Activated T-helper 2 cell treated with anti-CD3 and anti-CD28 coated beads, Interferon-gamma antibody, Interleukin-2, Interleukin-4, amounts not matched to agents 10 μg/mL and 5 μg/mL and 100 μg/mL, durations not matched to agents 14 hours and 24 hours and 36 hours (primary cell): Measurements from ENCODE around the gene TTLL10. TPM values are rescaled to one million over a fixed set of nuclear protein-coding genes. Genes with fewer than 3 reads are reported as not detected.

Source experiments
- DNase-seq: peaks from one replicate; pipeline ENCODE4 v3.0.0; 2021; ENCODE audit warnings: low spot score
- H3K27ac Mint-ChIP-seq: one replicate; pipeline ENCODE4 v1.8.0; 2021; ENCODE audit warnings: mixed read lengths
- H3K27me3 Mint-ChIP-seq: one replicate; pipeline ENCODE4 v1.8.0; 2021; ENCODE audit warnings: low read depth, mixed read lengths
- H3K36me3 Mint-ChIP-seq: one replicate; pipeline ENCODE4 v1.8.0; 2021; ENCODE audit warnings: low read depth, mixed read lengths
- H3K4me1 Mint-ChIP-seq: one replicate; pipeline ENCODE4 v1.8.0; 2021; ENCODE audit warnings: low read depth, mixed read lengths
- H3K4me3 Mint-ChIP-seq: one replicate; pipeline ENCODE4 v1.8.0; 2021; ENCODE audit warnings: low read depth, mild to moderate bottlenecking, moderate library complexity, mixed read lengths
- H3K9me3 Mint-ChIP-seq: one replicate; pipeline ENCODE4 v1.8.0; 2021; ENCODE audit warnings: mixed read lengths
- intact Hi-C: fragments of 100-400 bp; cut with micrococcal nuclease; formaldehyde crosslinking; loops from one replicate; pipeline ENCODE4 v1.15.1; 2023
- total RNA-seq: library from RNA; stranded (reverse); gene quantifications from 2 replicates; pipeline ENCODE4 v1.2.3, GENCODE V29; 2022

The TTLL10 gene
- total RNA-seq, 1 donor from 2014 or later = not detected

DNA sequence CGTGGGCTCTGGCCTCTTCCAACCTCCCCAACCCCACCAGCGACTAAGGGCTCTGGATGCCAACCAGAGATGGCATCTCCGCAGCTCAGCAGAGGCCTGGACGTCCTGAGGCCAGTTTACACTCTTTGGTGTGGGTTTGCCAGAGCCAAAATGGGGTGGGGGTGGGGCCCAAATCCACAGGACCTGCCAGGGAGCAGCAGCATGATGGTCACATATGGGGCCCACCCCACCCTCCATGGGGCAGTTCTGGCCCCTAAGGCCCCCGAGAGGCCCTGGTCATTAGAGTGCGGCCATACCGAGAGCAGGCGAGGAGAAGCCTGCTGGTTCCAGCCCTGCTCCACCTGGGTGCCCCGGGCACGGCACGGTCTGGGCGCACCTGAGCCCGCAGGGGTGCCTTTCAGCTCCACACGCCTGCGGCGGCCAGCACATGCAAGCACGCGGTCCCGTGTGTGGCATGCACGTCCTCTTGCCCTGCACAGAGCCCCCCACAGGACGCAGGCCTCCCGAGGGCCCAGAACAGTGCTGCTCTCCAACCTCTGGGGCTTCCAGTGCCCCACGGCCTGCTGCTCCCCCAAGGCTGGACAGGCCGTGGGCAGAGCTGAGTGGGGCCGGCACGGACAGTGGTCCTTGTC, 68.0 kb downstream of the TTLL10 start:
- Mint-ChIP-seq H3K27me3 (no peaks in the 10 kb centered on the region), H3K9me3 (no peaks in the 10 kb centered on the region), H3K27ac (no peak overlapping the region), H3K4me3 (no peak overlapping the region), H3K4me1 (no peaks in the 10 kb centered on the region), H3K36me3 (no peaks in the 10 kb centered on the region)
- intact Hi-C loops = no loop called here
- DNase-seq = no peak

GRCh38 chr1:1242461-1243265, 69.0 kb downstream of the TTLL10 start:
- Mint-ChIP-seq H3K27me3 (no peaks in the 10 kb centered on the region), H3K36me3 (no peaks in the 10 kb centered on the region), H3K4me1 (no peaks in the 10 kb centered on the region), H3K27ac (no peak overlapping the region), H3K9me3 (no peaks in the 10 kb centered on the region), H3K4me3 (no peak overlapping the region)
- DNase-seq = no peak
- intact Hi-C loops = no loop called here

GRCh38 chr1:1243266-1243660, 69.6 kb downstream of the TTLL10 start:
- no peaks in the 10 kb centered on the region for H3K9me3 Mint-ChIP-seq
- intact Hi-C loops = no loop called here
- no peaks in the 10 kb centered on the region for H3K27me3 Mint-ChIP-seq
- H3K36me3 Mint-ChIP-seq = no peaks in the 10 kb centered on the region
- H3K4me1 Mint-ChIP-seq = no peaks in the 10 kb centered on the region
- no peak overlapping the region for H3K4me3 Mint-ChIP-seq
- DNase-seq = no peak
- H3K27ac Mint-ChIP-seq = no peak overlapping the region

- no peak for DNase-seq
- Mint-ChIP-seq H3K9me3 (no peaks in the 10 kb centered on the region), H3K4me3 (no peak overlapping the region), H3K27me3 (no peaks in the 10 kb centered on the region), H3K27ac (no peak overlapping the region), H3K36me3 (no peaks in the 10 kb centered on the region), H3K4me1 (no peaks in the 10 kb centered on the region)
- intact Hi-C loops = no loop called here
These were observed 70.1 kb downstream of the TTLL10 start for GRCh38 chr1:1243807-1244191.

GRCh38 chr1:1244192-1244811, 70.6 kb downstream of the TTLL10 start:
- Mint-ChIP-seq H3K9me3 (no peaks in the 10 kb centered on the region), H3K4me3 (no peak overlapping the region), H3K27ac (no peak overlapping the region), H3K4me1 (no peaks in the 10 kb centered on the region), H3K27me3 (no peaks in the 10 kb centered on the region), H3K36me3 (no peaks in the 10 kb centered on the region)
- no peak for DNase-seq
- intact Hi-C loops = no loop called here

DNA sequence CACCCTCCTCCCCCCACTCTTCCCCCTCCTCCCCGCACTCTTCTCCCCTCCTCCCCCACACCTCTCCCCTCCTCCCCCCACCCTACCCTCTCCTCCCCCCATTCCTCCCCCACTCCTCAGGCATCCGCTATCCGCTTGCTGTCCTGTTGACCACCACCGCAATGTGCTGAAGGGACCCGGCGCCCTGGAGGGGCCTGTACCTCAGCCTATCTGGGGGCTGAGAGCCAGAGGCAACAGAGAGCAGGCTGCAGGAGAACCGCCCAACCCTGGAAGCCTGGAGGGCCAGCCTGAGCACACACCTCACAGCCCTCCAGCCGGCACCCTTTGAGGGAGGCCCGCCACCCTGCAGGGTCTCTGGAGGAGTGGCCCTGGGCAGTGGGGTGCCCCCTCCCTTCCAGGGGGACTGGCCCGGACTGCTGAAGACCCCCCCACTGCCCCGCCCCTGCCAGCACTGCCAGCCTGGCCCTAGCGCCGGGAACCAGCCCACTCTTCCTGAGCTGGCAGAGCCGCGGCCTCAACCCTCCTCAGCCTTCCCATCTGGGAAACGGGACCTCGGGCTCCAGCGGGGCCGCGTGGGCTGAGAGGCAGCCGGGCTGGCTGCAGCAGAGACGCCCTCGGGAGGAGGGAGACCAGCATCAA, 71.6 kb downstream of the TTLL10 start:
- Mint-ChIP-seq H3K9me3 (no peaks in the 10 kb centered on the region), H3K27ac (no peak overlapping the region), H3K27me3 (no peaks in the 10 kb centered on the region), H3K4me3 (no peak overlapping the region), H3K36me3 (no peaks in the 10 kb centered on the region), H3K4me1 (peaks cover 1% of the 10 kb centered on the region)
- intact Hi-C loops = no loop called here
- DNase-seq = no peak

DNA sequence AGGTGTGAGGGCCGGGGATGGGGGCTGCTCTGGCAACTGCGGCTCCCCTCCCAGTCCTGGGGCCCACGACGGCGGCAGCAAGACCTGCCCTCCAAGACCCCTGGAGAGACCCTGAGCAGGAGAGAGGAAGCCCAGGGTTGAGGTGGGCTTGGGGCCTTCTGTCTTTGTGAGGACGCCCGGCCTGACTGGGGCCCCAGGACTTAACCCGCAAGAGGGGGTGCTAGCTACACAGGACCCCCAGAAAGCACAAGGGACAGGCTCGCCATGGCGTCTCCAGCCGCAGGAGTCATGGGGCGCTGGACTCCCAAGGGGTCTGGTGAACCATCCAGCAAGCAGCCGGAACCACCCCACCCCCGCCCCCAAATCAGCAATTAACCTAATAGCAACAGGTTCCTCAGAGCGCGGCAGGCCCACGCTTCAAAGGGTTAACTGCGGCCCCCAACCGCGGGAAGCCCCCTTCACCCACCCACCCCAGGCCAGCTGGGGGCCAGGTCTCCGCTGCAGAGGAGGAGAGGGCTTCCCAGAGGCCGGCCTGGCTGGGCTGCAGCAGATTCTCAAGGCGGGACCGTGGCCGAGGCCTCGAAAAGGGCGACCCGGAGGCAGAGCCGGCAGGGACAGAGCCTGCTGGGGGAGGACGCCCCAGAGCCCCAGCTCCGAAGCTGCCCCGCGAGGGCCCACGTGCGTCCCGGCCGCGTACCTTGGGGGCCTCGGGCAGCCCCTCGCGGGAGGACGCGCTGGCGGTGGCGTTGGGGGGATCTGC, 72.3 kb downstream of the TTLL10 start:
- H3K4me1 Mint-ChIP-seq = peaks cover 3% of the 10 kb centered on the region
- no peaks in the 10 kb centered on the region for H3K9me3 Mint-ChIP-seq
- H3K36me3 Mint-ChIP-seq = peaks cover 2% of the 10 kb centered on the region
- no peak for DNase-seq
- H3K27me3 Mint-ChIP-seq = no peaks in the 10 kb centered on the region
- intact Hi-C loops = no loop called here
- no peak overlapping the region for H3K27ac Mint-ChIP-seq
- no peak overlapping the region for H3K4me3 Mint-ChIP-seq

GRCh38 chr1:1246577-1247340, 73.1 kb downstream of the TTLL10 start, which contains the start of gene C1QTNF12:
C1QTNF12 (minus strand) TSS chr1:1246722; CDS start chr1:1246690, 32 bp downstream.
- H3K9me3 Mint-ChIP-seq = no peaks in the 10 kb centered on the region
- H3K27ac Mint-ChIP-seq = no peak within 1 kb of the TSS
- H3K4me3 Mint-ChIP-seq = no peak within 1 kb of the TSS
- peaks cover 4% of the 10 kb centered on the region for H3K4me1 Mint-ChIP-seq
- DNase-seq = no peak
- no peaks in the 10 kb centered on the region for H3K27me3 Mint-ChIP-seq
- intact Hi-C loops = no loop called here
- H3K36me3 Mint-ChIP-seq = peaks cover 4% of the 10 kb centered on the region

DNA sequence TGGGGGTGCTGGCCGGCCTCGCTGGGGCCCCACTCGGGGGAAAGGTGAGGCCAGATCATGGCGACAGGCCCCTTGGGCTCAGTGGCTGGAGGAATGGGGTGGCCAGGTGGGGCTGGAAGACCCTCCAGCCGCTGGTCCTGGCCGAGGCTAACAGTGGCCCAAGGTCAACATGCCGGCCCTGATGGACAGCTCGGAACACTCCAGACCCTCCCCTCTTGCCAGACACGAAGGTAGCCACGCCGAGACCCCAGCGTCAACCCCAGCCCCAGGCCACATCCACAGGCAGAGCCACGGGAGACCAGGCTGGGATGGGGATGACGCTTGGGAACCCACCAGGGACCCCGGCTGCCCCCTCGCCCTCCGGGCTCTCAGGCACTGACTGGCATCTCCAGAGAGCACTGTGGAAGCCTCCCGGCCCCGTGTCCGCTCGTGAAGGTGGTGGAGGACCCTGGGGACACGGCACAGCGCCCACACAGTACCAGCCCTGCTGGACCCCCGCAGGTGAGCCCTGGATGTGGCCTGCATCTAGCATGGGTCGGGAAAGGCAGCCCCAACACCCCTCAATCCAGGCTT, 73.7 kb downstream of the TTLL10 start:
- intact Hi-C loops = no loop called here
- no peaks in the 10 kb centered on the region for H3K9me3 Mint-ChIP-seq
- no peak for DNase-seq
- H3K27me3 Mint-ChIP-seq = no peaks in the 10 kb centered on the region
- H3K27ac Mint-ChIP-seq = no peak overlapping the region
- no peak overlapping the region for H3K4me3 Mint-ChIP-seq
- H3K36me3 Mint-ChIP-seq = peaks cover 4% of the 10 kb centered on the region
- H3K4me1 Mint-ChIP-seq = peaks cover 4% of the 10 kb centered on the region
